Thoracic aorta endothelial cell (primary cell): ENCODE data around the gene NDC80. TPM values are rescaled to one million over a fixed set of nuclear protein-coding genes. Genes with fewer than 3 reads are reported as not detected.

Experiments used
- small RNA-seq: library from RNA; depleted of rRNA; stranded (forward); fragments of <200 nt; gene quantifications from one replicate; pipeline ENCODE3, GENCODE V24; 2012
- total RNA-seq: library from RNA; depleted of rRNA; stranded (reverse); fragments of >200 nt; gene quantifications from 2 replicates; pipeline ENCODE4 v1.2.3, GENCODE V29; 2012

The NDC80 gene
- 45.7 and 61.7 TPM in 2 replicates for total RNA-seq

DNA sequence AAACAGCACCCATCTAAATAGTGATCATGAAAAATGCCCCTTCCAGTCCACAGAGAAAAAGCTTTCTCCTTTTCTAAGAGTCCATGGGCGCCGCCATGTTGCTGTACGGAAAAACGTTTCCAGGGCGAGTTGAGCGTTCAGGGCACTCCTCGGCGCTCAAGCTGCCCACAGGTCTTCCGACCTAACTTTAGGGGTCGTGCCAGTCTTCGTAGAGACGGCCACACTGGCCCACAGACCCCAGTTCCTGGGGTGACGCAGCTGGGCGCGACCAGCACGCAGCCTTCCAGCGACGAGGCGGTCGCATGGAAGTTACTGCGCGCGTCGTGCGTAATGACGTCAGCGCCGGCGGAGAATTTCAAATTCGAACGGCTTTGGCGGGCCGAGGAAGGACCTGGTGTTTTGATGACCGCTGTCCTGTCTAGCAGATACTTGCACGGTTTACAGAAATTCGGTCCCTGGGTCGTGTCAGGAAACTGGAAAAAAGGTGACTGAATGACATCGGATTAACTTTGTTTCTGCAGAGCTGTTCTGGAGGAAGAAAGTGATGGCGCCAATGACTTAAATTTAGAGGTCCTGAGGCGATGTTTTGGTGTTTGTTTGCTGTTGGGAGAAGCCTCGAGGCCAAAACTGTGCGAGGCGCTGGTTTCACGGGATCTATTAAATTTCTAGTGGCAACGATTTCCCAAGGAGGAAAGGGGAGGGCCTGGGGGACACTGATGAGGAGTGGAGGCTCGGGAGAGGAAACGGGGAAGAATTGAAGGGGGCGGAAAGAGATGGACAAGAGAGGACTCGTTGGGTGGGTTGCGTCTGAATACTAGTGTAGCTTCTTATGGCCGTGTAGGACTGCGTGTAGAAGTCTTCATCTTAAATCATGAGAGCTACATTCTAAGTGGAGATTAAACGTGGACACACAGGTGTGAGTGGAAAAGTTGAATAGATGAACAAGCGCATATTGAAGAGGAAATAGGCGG lies at the start of gene NDC80, which contains the start of gene METTL4:
Gene NDC80 (plus strand): TSS at position 358 of the 971 bp plus-strand sequence. CDS start 1,429 bp downstream, outside the sequence.
Gene METTL4 (minus strand): TSS at position 306 of the 971 bp plus-strand sequence. CDS start 4,289 bp downstream, outside the sequence.

DNA sequence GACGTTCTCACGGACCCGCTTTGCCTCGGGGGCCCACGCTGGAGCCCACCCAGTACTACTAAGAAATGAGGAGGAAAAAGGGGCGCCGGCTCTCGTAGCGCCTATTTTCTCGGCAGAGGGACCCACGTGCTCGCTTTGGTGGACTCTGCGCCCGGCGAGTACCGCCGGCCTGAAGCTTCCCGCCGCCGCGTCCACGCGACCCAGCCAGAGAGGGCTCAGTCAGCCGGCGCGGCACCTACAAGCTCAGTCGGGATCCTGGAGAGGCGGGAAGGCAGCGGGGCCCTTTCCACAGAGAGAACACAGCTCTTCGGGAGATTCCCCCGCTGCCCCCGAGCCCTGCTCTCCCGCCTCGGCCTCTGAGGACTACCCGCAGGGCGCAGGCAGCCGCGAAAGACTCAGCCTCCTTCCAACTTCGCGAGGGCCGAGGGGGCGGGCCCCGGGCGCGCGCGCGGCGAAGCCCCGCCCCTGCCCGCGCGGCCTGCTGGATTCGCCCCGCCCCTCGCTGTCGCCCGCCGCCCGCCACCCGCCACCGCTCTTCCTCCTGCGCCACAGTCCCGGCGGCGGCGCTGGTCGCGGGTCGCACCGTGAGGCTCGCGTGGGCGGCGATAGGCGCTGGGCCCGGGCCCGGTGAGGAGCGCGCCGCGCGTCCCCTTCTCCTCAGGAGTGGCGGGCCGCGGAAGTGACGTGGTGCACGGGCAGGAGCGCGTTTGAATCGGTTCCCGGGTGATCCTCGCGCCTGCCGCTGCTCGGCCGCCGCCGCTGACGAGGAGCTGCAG lies 84.0 kb downstream of the NDC80 start, which contains the start of gene SMCHD1:
Gene SMCHD1 (plus strand): TSS at position 549 of the 776 bp plus-strand sequence. CDS start 350 bp downstream, outside the sequence.

Small RNAs within 50 kb of the gene (small RNA-seq; reads per million reads assigned to genes)
- not detected for gene RF00019
- gene RF01233 = not detected
- gene RNU6-340P = not detected

Other genes starting within 250 kb of the NDC80 start
- 16.1 and 19.3 TPM in 2 replicates for gene METTL4, start 52 bp upstream of the NDC80 start, total RNA-seq
- 109 and 112 TPM in 2 replicates for gene SMCHD1, start 84.2 kb downstream of the NDC80 start, total RNA-seq